Ovary (tissue), 3 donors: ENCODE measurements around the gene ZNF423.

Experiments
- POLR2A ChIP-seq: fragments of 450-650 bp; IDR thresholded peaks from one replicate; pipeline ENCODE4 v1.6.1; 2017; ENCODE audit warnings: antibody characterized with exemption, mild to moderate bottlenecking, moderate library complexity
- TF ChIP-seq, protein P1 (sequence below), 3 donors: fragments of 450-650 bp in 2 of 3; fragments of 200-600 bp in 1 of 3; IDR thresholded peaks; one replicate each; pipeline versions ENCODE4 v1.5.1 to v1.8.0; 2016 to 2022; ENCODE audit warnings: antibody characterized with exemption in 3 of 3, mild to moderate bottlenecking in 1 of 3
- donor health status: DM: no; HTN: no; CAD: no.

DNA sequence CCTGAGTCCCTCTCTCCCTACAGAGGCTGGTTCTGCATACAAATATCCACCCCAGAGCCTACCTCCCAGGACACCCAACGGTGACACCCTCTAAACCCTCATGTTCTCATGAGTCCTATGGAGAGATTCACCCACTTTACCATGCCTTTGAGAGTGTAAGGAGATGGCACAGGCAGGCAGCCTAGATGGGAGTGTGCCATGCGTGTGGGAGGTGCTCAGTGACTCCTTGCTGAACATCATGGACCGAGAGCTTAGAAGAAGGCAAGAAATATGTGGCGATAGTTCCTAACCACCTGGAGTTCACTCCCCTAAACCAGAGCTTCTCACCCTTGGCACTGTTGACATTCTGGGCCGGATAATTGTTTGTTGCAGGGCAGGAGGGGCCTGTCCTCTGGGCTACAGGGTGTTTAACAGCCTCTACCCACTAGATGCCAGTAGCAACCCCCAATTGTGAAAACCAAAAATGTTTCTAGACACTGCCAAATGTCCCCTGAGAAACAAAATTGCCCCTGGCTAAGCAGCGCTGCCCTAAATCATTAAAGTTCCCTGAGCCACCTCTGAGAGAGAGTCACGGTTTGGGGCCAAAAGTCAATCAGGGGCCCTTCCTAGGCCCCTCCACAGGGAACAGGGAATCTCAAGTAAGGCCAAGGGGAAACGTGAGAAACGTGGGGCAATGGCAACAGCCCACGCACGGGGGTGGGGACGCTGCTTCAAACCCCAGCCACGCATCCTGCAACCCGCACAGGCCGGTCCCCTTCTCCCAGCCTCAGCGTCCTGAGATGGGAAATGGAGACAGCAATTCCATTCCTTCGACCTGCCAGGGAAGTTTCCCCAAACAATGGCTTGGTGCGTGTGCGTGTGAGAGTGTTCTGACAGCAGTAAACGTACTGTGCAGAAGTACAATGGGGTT lies 415.5 kb downstream of the ZNF423 start:
- TF ChIP-seq, protein P1, sequence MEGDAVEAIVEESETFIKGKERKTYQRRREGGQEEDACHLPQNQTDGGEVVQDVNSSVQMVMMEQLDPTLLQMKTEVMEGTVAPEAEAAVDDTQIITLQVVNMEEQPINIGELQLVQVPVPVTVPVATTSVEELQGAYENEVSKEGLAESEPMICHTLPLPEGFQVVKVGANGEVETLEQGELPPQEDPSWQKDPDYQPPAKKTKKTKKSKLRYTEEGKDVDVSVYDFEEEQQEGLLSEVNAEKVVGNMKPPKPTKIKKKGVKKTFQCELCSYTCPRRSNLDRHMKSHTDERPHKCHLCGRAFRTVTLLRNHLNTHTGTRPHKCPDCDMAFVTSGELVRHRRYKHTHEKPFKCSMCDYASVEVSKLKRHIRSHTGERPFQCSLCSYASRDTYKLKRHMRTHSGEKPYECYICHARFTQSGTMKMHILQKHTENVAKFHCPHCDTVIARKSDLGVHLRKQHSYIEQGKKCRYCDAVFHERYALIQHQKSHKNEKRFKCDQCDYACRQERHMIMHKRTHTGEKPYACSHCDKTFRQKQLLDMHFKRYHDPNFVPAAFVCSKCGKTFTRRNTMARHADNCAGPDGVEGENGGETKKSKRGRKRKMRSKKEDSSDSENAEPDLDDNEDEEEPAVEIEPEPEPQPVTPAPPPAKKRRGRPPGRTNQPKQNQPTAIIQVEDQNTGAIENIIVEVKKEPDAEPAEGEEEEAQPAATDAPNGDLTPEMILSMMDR (IDR thresholded peaks at IDR 0.05), result no peak
- no peak for TF ChIP-seq POLR2A
